Forelimb muscle (tissue), 1 donor: ENCODE data around the gene NAV2. TPM values are rescaled to one million over a fixed set of nuclear protein-coding genes. Genes with fewer than 3 reads are reported as not detected.
"Not testable (repeated sequence)": the region's sequence is repeated elsewhere in the genome, so short reads cannot be mapped to it uniquely, and the experiment has no call there.

Source experiments
- DNase-seq: peaks from one replicate; pipeline ENCODE4 v3.0.0-alpha.2; 2013; ENCODE audit warnings: low read depth
- polyA plus RNA-seq: library from polyadenylated mRNA; unstranded; fragments of 120-200 nt; gene quantifications from one replicate; pipeline ENCODE4 v1.2.1, GENCODE V29; 2013; ENCODE audit not compliant: insufficient read length

NAV2 gene
- polyA plus RNA-seq, 1 donor = 61.1 TPM

DNA sequence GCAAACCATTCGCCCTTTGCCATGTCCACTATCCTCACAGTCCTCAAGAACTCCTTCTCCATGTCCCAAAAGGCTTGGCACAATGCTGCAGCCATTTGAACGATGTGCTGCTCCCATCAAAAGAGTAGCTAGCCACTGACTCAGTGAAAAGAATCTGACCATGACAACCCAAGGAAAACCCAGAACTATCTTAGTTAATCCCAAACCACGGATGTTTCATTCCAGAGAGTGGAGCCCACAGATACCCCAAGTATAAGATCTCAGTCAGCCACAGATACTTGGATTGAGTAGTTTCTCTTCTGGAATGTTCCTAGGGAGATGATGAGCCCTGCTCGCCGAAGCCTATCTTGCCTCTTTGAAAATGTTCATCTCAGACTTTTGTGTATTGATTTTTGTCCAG is 176.9 kb downstream of the NAV2 start:
- no peak for DNase-seq

DNA sequence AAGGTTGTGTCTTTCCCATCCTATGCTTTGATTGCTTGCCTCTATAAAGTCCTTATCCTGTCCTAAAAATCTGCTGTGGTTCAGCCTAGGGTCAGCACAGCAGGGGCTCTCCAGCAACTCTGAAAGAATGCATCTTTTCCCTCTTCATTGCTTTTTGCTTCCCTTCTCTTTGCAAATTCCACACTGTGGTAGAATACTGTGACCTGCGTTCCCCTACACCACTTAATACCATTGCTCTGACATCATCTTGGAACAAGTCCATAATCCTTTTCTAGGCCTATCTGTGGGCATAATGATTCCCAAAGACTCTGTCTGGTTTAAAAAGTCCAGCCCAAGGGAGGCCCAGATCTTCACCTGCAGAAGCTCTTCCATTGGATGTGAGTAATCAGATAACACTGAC is 177.7 kb downstream of the NAV2 start:
- DNase-seq = no peak

DNA sequence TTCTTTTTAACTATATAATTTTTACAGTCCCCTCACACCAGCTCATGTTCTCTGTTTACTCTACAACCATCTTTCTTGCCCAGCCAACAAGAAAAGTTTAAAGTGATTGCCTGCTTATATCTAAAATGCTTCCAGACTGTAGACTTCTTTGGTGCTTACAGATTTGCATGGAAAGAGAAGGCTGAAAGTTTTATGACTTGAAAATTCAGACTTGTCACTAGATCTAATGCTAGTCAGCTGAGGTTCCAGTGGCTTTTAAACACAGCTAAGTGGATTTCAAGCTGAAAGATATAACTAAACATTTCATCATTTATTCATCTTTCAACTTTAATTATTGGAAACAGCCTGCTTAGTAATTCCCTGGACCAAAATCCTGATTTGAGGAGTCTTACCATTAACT is 178.4 kb downstream of the NAV2 start:
- no peak for DNase-seq

GRCh38 chr11:19892387-19892786 is 179.8 kb downstream of the NAV2 start:
- DNase-seq = no peak

GRCh38 chr11:19892876-19893275 is 180.2 kb downstream of the NAV2 start:
- no peak for DNase-seq

- DNase-seq = no peak
Observed at GRCh38 chr11:19894404-19894803, 181.8 kb downstream of the NAV2 start.

GRCh38 chr11:19895037-19895436 is 182.4 kb downstream of the NAV2 start:
- DNase-seq = not testable (repeated sequence)

GRCh38 chr11:19895776-19896175 is 183.1 kb downstream of the NAV2 start:
- no peak for DNase-seq

- peak; percentile 41 for DNase-seq
Observed at GRCh38 chr11:19903620-19904069, 191.0 kb downstream of the NAV2 start.

DNA sequence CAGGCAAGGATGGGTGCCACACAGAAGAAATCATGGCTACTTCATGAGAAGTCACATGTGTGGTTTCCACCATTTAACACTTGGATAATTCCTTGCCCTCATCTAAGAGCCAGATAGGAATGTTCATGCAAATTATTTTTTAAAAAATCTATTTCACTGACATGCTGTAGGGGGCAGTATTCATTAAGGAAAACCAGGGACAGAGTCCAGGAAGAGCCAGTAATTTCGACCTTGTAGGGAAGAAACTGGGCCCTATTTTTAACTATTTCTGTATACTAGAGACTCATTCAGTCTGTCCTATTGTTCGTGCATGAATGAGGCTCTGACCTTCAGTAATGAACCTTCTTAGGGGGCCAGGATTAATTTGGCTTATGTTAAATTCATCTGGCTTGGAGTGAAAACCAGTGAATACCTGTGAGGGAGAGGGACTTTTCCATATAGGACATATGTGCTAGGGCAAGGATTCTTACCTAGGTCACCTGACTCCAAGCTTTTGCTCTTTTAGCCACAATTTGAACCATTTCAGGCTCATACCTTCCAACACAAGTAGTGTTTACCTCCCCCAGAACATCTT is 192.7 kb downstream of the NAV2 start:
- no peak for DNase-seq

DNA sequence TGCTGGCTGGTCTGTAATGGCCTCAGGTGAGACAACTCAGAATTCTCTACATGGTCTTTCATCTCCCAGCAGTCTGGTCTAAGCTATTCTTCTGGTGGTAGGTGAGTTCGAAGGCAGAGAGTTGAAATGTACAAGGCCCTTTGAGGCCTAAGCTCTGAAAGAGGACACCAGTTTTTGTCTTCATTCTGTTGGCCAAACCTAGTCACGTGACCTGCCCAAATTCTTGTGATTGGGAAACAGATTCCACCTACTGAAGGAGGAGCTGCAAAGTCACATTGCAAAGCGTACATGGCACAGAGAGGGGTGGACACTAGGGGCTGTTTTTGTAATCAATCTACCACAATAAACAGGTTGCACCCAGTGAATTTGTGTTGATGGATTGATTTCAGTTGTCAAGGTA is 193.5 kb downstream of the NAV2 start:
- no peak for DNase-seq

DNA sequence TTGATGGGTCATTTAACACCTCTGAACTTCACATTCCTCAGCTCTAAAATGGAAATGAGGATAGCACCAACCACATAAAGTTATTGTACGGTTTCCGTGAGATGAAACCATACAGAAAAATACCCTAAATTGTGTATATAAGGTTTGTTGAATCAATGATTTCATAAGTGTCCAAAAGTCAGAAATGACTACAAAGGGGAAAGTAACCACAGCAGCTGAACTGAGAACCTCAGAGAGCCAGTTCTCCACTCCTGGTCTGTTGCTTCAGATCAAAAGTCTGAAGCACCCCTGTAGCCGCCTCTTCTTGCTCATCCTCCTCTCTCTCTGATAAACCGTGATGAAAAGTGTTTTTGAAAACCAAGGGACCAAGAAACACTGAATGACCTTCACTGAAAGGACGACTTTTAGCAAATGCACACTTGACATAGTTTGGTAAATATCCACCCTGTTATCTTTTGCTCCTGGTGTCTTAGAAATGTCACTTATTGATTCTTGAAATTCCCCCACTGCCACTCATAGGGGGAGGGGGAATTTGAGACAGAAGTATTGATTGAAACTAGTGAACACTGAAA is 194.5 kb downstream of the NAV2 start:
- no peak for DNase-seq

- DNase-seq = no peak
Observed at GRCh38 chr11:19907839-19908238, 195.2 kb downstream of the NAV2 start.

DNA sequence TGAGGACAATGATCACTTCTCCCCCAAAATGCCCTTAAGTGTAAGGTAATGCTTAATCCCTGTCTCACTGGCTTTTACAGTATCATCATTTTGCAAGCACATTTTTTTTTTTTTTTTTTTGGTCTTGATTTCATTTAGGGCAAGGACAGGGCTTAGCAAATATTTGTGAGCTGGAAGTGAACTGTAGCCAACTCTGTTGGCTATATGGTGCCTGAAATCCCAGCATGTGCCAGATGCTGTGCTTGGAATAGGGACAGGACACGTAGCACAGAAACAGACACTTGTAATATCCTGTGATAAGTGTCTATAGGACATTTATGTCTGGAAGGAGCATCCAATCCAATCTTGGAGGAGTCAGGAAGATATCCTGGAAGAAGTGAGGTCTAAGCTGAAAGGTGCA is 198.3 kb downstream of the NAV2 start:
- no peak for DNase-seq

DNA sequence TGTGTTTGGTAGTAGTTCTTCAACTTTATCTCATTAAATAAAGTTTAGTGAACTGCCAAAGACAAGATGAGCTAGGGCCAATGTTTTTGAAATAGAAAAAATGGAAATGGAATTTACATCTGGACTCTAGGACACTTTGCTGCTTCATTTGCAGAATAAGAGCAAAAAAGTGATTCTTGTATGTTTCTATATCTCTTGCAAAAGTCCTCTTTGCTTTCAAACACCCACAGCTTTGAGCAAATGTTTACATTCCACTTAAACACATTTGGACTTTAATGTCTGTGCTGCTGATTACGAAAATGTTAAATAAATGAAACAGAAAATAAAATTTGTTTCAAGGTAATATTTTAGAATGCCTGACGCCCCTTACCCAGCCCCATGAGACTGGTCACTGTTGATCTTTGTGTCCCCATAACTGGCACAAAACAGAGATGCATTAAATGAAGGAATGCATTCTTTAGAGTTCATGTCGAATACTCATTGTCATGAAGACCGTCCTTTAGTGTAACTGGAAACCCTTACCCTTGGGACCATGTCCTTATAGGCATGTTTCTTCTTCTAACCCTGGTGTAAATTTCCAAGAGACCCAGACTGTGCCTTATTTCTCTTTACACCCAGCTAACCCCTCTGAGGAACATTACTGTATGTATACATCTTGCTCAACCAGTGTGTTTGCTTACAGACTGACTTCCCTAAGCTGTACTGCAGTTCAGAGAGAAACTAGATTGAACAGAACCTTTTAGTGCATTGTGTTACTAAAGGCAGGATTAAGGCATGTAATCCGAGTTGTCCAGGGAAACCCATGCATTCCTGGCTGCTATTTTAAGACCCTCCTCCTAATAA is 199.7 kb downstream of the NAV2 start:
- DNase-seq = no peak

- DNase-seq = no peak
Observed at GRCh38 chr11:19912958-19913892, 200.6 kb downstream of the NAV2 start.

DNA sequence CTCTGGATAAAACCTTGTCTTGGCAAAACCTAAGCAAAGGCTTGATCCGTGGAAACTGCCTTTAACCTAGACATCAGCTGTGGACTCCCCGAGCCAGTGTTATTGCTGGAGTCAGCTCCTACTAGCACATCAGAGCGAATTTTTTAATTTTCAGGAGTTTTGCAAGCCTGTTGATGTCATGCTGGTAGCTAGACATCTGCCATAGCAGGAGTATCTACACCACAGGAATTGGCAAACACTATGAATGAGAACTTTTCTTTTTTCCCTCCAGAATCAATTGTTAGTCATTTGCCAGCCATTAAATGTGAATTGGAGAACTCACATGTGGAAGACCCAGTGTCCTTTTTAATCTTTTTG is 201.2 kb downstream of the NAV2 start:
- DNase-seq = no peak

- no peak for DNase-seq
Observed at GRCh38 chr11:19915808-19916207, 203.2 kb downstream of the NAV2 start.

- no peak for DNase-seq
Observed at GRCh38 chr11:19917069-19917468, 204.4 kb downstream of the NAV2 start.

GRCh38 chr11:19918302-19919049 is 205.8 kb downstream of the NAV2 start:
- no peak for DNase-seq

- DNase-seq = no peak
Observed at GRCh38 chr11:19919050-19919561, 206.5 kb downstream of the NAV2 start.
